GM12872 (cell line): ENCODE measurements around the gene AKNA.
"Not testable (repeated sequence)": the region's sequence is repeated elsewhere in the genome, so short reads cannot be mapped to it uniquely, and the experiment has no call there.

ENCODE experiments used
- TF ChIP-seq, protein P1 (sequence below): IDR thresholded peaks from 3 replicates; pipeline ENCODE4 v1.5.1; 2011; ENCODE audit warnings: low read depth, mild to moderate bottlenecking, low read length, moderate library complexity; ENCODE audit not compliant: insufficient read depth

Gene AKNA

DNA sequence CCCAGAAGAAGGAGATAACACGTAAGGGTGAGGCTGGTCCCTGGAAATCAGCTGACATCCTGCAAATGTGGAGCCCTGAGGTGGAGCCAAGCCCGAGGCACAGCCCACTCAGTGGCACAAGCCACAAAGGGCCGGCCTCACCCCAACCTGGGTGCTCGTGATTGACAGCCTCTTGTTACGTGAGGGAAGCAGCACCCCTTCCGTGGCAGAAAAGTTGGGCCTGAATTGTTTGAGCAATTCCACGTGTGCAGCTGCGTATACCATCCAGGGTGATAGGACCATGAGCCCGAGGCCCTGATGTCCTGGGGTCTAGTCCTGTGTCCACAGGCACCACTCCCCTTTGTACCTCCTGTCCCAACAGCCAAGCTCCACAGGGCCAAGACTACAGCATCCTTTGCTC, 53.3 kb downstream of the AKNA start:
- TF ChIP-seq, protein P1, sequence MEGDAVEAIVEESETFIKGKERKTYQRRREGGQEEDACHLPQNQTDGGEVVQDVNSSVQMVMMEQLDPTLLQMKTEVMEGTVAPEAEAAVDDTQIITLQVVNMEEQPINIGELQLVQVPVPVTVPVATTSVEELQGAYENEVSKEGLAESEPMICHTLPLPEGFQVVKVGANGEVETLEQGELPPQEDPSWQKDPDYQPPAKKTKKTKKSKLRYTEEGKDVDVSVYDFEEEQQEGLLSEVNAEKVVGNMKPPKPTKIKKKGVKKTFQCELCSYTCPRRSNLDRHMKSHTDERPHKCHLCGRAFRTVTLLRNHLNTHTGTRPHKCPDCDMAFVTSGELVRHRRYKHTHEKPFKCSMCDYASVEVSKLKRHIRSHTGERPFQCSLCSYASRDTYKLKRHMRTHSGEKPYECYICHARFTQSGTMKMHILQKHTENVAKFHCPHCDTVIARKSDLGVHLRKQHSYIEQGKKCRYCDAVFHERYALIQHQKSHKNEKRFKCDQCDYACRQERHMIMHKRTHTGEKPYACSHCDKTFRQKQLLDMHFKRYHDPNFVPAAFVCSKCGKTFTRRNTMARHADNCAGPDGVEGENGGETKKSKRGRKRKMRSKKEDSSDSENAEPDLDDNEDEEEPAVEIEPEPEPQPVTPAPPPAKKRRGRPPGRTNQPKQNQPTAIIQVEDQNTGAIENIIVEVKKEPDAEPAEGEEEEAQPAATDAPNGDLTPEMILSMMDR = no peak

DNA sequence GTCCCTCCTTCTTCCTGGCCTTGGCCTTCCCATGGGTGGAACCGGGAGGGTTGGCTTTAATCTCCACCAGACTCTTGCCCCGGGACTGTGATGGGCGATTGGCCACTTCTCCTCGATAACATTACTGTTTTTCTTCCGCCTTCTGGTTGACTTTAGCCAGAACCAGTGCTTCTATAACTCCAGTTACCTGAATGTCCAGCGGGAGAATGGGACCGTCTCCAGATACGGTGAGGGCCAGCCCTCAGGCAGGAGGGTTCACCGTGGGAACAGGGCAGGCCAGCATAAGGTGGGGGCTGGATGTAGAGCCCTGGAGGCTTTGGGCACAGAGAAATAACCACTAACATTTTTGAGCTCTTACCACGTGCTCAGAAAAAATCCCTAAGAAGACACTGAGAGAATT, 57.1 kb downstream of the AKNA start:
- TF ChIP-seq, protein P1 = no peak

DNA sequence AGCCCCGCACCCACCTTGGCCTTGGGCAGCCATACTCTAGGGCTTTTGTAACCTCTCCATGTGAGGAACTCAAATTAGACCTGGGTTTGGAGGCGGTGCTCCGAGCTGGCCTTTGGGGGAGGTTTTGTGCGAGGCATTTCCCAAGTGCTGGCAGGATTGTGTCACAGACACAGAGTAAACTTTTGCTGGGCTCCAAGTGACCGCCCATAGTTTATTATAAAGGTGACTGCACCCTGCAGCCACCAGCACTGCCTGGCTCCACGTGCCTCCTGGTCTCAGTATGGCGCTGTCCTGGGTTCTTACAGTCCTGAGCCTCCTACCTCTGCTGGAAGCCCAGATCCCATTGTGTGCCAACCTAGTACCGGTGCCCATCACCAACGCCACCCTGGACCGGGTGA, 58.2 kb downstream of the AKNA start, which contains the start of gene ORM2:
Gene ORM2 (plus strand): TSS at position 245 of the 398 bp plus-strand sequence. CDS start 36 bp downstream, at position 281.
- TF ChIP-seq, protein P1 = not testable (repeated sequence)

DNA sequence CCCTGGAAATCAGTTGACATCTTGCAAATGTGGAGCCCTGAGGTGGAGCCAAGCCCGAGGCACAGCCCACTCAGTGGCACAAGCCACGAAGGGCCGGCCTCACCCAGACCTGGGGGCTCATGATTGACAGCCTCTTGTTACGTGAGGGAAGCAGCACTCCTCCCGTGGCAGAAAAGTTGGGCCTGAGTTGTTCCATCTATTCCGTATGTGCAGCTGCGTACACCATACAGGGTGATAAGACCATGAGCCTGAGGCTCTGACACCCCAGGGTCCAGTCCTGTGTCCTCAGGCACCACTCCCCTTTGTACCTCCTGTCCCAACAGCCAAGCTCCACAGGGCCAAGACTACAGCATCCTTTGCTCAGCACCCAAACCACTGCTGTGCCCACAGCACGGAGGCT, 60.0 kb downstream of the AKNA start:
- TF ChIP-seq, protein P1 = no peak

DNA sequence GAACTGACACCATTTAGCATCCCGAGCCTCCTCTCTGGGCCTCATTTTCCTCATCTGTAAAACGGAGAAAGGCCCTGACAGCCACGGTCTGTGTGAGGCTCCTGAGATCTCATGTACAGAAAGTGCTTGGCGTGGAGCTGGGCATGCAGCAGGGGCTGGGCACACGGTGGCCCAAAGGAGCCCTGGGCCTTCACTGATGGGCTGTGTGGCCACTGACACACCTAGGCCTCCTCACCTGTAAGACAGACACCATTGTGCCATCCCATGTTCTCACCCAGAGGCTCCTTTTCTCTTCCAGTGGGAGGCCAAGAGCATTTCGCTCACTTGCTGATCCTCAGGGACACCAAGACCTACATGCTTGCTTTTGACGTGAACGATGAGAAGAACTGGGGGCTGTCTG, 63.3 kb downstream of the AKNA start:
- TF ChIP-seq, protein P1 = no peak

DNA sequence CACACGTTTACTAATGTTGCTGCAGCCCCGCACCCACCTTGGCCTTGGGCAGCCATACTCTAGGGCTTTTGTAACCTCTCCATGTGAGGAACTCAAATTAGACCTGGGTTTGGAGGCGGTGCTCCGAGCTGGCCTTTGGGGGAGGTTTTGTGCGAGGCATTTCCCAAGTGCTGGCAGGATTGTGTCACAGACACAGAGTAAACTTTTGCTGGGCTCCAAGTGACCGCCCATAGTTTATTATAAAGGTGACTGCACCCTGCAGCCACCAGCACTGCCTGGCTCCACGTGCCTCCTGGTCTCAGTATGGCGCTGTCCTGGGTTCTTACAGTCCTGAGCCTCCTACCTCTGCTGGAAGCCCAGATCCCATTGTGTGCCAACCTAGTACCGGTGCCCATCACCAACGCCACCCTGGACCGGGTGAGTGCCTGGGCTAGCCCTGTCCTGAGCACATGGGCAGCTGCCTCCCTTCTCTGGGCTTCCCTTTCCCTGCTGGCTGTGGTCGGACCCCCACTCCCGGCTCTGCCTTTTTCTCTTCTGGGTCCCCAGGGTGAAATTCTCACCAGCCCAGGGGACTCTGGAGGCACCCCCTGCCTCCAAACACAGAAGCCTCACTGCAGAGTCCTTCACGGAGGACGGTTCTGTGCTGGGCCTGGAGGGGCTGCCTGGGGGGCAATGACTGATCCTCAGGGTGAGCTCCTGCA, 64.8 kb downstream of the AKNA start, which contains the start of gene ORM1:
Gene ORM1 (plus strand): TSS at position 268 of the 701 bp plus-strand sequence. CDS start 36 bp downstream, at position 304.
- TF ChIP-seq, protein P1 = not testable (repeated sequence)

DNA sequence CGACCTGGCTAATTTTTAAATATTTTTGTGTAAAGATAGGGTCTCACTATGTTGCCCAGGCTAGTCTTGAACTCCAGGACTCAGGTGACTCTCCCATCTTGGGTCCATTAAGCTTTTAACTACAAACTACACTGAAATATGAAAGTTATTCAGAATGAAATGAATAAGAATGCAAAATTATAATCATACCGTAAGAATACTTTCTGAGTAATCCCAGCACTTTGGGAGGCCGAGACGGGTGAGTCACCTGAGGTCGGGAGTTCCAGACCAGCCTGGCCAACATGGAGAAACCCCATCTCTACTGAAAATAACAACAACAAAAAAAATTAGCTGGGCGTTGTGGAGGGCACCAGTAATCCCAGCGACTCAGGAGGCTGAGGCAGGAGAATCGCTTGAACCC, 66.0 kb downstream of the AKNA start:
- TF ChIP-seq, protein P1 = no peak

DNA sequence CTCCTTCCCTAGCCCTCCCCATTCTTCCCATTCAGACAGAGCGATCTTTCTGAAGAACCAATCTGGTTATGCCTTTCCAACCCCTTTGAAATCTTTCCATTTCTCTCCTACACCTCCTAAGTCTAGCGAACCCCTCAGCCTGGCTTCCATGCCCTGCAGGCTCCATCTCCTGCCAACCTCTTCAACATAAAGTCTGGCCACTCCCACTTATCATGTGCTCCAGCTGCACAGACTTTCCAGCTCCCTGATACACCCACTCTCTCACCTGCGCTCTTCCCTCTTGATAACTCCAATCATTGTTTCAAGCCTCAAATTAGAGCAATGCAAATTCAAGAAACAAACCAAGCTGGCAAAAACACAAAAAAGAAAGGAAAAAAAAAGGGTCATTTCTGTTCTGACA, 68.6 kb downstream of the AKNA start:
- TF ChIP-seq, protein P1 = no peak
